Activated naive CD8-positive, alpha-beta T cell treated with anti-CD3 and anti-CD28 coated beads, Interleukin-2, amount 50 U/mL, for 16 hours (primary cell): ENCODE data around the gene KCNB1.
"Not testable (repeated sequence)": the region's sequence is repeated elsewhere in the genome, so short reads cannot be mapped to it uniquely, and the experiment has no call there.

Source experiments
- DNase-seq: peaks from one replicate; pipeline ENCODE4 v3.0.0-alpha.2; 2020; ENCODE audit warnings: low read depth, low spot score

The KCNB1 gene

DNA sequence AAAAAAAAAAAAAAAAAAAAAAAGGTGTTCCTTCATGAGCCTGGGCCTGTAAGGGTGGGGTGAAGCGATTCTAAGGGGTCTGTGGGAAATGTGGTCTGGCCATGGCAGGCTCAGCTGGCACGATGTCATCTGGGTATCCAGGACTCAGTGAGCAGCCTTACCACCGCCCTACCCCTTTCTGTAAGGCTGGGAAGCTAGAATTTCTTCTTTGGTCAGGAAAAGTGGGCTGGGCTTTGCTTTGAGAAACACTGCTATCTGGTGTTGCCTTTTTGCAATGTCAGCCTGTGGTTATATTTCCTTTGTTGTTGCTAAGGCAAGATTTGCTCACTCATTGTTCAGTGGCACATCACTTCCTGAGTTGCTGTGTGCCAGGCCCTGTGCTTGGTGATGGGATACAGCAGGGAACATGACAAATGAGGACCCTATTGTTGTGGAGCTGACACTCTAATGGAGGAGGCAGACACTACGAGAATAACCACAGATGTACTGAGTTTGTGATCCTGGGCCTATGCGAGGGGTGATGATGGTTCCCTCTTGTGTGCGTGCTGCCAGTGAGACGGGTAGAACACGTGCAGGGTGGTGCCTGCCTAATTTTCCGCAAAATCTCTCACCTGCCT is 158.7 kb downstream of the KCNB1 start:
- no peak for DNase-seq

DNA sequence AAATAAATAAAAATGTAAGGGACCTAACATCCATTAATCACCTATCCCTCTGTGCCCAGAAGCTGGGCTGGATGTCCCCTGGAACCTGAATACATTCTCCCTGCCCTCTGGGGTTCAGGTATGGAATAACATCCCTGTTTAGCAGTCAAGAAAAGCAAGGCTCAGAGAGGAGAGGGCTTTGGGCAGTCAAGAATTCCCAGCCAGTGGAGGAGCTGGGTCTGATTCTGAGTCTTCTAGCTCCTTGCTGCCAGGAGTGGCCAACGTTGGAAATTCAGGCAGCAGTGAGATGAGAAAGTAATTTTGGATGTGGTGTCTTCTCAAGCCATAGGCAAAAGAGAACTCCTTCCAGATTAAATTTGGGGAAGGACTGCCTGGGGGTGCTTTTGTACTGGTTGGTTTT is 162.0 kb downstream of the KCNB1 start:
- no peak for DNase-seq

DNA sequence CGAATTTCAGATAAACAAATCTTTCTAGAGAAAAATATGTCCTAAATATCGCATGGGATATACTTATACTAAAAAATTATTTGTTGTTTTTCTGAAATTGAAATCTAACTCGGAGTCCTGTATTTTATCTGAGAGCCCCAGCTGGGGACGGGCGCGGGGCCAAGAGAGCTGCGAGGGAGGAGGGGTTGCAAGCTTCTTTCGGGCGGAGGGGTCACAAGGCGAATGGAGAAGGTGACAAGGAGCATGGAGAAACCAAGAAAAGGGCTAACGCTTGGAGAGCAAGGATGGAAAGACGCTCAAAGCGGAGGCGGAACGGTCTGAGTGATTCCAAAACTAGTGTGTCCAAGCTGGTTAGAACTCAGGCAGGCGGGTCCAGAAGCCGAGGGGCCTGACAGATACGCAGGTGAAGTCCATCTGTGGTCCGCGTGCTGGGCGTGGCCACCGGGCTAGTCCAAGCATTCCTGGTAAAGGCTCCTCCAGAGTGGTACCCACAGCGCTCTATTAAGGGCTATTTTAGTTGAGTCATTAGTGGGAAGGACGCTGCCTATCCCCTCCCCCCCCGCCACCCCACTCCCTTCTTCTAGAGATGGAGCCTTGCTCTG is 163.2 kb downstream of the KCNB1 start:
- DNase-seq = no peak

DNA sequence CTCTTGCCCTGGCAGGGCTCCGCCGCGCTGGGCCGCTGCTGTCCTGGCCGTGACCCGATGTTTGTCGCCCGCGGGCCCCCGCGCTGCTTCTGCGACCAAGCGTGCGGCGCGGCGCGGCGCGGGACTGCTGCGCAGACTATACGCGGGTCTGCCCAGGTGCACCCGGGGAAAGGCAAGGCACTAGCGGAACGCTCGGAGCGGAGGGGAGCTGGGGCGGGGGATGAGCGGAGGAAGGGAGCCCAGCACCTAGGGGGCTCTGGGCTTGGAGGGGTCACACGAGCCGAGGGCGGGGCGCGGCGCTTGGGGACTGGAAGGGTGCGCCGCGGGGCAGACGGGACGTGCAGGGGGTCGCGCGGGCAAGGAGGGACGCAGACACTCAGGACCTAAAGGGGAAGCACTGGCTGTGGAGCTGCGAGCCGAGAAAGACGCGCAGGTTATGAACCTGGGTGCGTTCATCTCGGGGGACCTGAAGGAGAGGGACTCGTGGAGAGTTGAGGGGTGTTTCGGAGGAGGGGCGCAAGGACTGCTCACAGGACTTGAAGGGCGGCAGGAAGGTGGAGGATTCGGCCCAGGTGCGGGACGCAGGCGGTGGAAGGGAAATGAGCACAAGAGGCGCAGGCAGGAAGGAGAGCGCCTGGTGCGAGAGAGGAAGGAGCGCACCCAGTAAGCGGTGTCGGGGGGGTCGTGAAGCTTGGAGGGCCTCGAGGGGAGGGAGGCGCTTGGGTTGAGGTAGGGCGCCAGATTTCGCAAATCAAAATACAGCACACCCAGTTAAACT is 163.8 kb downstream of the KCNB1 start:
- DNase-seq = no peak

DNA sequence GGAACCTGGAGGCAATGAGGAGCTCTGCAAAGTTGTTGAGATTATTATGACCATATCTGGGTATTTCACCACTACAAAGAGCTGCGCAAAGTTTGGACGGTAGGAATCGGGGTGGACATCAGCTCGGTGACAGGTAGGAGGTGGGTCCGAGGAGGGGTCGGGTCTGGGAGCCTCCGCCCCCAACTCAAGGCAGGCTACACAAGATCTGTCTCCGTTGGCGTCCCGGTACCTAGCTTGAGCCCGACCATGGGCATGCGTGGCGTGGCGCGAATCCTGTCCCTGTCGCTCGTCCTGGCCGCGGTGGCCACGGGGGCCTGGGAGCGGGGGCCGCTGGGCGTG is 164.4 kb downstream of the KCNB1 start:
- no peak for DNase-seq

DNA sequence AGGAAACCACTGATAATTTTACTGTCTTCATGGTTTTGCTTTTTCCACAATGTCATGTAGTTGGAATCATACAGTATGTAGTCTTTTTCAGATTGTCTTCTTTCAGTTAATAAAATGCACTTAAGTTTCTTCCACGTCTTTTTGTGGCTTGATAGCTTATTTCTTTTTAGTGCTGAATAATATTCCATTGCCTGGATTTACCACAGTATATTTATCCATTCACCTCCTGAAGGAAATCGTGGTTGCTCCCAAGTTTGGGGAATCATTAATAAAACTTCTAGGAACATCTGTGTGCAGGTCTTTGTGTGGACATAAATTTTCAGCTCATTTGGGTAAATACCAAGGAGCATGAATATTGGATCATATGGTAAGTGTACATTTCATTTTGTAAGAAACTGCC is 165.8 kb downstream of the KCNB1 start:
- no peak for DNase-seq

DNA sequence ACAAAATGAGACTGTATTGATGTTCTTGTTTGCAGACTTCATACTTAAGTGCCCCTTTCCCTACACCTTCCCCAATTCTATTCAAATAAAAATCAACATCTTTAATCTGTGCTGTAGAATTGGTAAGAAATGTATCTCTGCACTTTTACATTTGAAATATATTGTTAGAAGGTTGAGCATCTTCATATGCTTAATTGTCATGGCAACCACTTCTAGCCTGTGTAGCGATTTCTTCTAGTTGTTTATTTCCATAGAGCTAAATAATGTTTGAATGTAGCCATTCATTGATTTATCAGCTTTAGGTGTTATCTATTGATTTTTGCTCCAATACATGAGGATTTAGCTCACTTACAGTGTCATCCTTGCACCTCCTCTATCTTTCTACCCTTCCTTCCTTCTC is 166.9 kb downstream of the KCNB1 start:
- DNase-seq = no peak

DNA sequence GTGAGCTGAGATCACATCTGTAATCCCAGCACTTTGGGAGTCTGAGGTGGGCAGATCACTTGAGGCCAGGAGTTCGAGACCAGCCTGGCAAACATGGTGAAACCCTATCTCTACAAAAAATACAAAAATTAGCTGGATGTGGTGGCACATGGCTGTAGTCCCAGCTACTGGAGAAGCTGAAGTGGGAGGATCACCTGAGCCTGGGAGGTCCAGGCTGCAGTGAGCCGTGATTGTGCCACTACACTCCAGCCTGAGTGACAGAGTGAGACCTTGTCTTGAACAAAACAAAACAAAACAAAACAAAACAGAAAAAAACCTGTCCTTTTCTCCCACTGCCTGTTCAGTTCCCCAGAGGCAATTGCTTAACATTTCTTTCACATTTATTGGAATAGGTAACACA is 168.4 kb downstream of the KCNB1 start:
- DNase-seq = not testable (repeated sequence)
